Measurements from ENCODE around the gene ZBTB7C. TPM values are rescaled to one million over a fixed set of nuclear protein-coding genes. Genes with fewer than 3 reads are reported as not detected.

ZBTB7C gene
- total RNA-seq, 2 experiments from 2014 or later = 0.81 to 0.95 TPM

GRCh38 chr18:48011926-48012465 lies 397.2 kb downstream of the ZBTB7C start:
- Mint-ChIP-seq H3K27me3 (peaks cover 62% of the 10 kb centered on the region), H3K27ac (no peak overlapping the region), H3K4me3 (no peak overlapping the region), H3K9me3 (no peaks in the 10 kb centered on the region), H3K4me1 (peaks cover 12% of the 10 kb centered on the region), H3K36me3 (ENCODE audit: low read depth) (no peaks in the 10 kb centered on the region)
- no peak for DNase-seq
- ChIA-PET POLR2A (no interaction called here), CTCF (interaction anchor here (0.6 to 1.2 kb wide), 2 partner anchors 14 to 83 kb away, joined by 3 read pairs; no protein-coding TSS in a partner anchor)

DNA sequence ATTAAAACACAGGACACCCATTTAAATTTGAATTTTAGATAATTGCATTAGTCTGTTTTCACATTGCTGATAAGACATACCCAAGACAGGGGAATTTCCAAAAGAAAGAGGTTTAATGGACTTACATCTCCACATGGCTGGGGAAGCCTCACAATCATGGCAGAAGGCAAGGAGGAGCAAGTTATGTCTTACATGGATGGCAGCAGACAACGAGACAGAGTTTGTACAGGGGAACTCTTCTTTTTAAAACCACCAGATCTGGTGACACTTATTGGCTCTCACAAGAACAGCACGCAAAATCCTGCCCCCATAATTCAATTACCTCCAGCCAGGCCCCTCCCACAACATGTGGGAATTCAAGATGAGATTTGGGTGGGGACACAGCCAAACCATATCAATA lies 398.9 kb downstream of the ZBTB7C start:
- H3K27me3 Mint-ChIP-seq = peaks cover 60% of the 10 kb centered on the region
- ChIA-PET CTCF (interaction anchor here (1.0 kb wide), 1 partner anchor 13 kb away, joined by 3 read pairs; no protein-coding TSS in a partner anchor), POLR2A (no interaction called here)
- H3K4me3 Mint-ChIP-seq = no peak overlapping the region
- no peaks in the 10 kb centered on the region for H3K9me3 Mint-ChIP-seq
- no peaks in the 10 kb centered on the region for H3K36me3 Mint-ChIP-seq (ENCODE audit: low read depth)
- no peak overlapping the region for H3K27ac Mint-ChIP-seq
- no peak for DNase-seq
- peaks cover 13% of the 10 kb centered on the region for H3K4me1 Mint-ChIP-seq

GRCh38 chr18:48009116-48009745 lies 400.0 kb downstream of the ZBTB7C start:
- DNase-seq = no peak
- Mint-ChIP-seq H3K27me3 (peaks cover 54% of the 10 kb centered on the region), H3K4me1 (peaks cover 13% of the 10 kb centered on the region), H3K36me3 (ENCODE audit: low read depth) (no peaks in the 10 kb centered on the region), H3K4me3 (peak overlapping the region; percentile 58), H3K27ac (no peak overlapping the region), H3K9me3 (no peaks in the 10 kb centered on the region)
- POLR2A ChIA-PET = no interaction called here
- CTCF ChIA-PET = interaction anchor here (1.0 kb wide), 1 partner anchor 12 kb away, joined by 3 read pairs; no protein-coding TSS in a partner anchor

DNA sequence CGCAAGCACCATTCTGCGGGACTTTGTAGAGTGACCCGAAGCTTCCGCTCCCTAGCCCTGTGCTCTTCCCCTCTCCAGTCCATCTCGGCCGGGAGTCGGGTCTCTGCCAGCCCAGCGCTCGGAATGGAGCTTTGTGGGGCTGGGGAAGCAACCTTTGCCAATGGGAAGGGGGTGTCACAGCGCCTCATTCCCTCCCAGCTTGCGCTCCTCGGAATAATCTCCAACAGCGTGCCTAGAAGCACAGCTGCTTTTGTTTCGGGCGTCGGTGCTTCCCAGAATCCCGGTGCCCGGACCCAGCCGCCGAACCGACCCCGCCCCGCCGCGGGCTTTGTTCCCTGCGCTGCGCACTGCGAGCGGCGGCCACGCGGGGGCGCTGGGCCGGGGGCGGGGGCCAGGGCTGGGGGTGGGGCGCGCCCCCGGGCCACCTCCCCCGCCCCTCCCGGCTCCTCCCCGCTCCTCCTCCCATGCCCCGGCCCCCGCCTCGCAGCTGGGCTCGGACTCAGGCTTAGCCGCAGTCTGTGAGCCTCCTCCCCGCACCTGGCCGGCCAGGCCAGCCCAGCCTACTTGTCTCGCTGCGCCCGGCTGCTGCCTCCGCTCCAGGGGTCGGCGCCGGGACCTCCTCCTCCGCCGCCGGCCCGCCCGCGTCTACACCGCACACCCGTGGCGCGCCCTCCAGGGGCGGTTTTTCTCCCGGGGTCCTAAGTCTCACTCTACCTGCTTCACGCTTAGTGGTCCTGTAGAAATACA lies 401.1 kb downstream of the ZBTB7C start:
- POLR2A ChIA-PET = interaction anchor here (0.6 to 0.8 kb wide), 2 partner anchors 77 to 78 kb away, joined by 3 read pairs; no protein-coding TSS in a partner anchor
- peak; percentile 44 for DNase-seq
- no peaks in the 10 kb centered on the region for H3K36me3 Mint-ChIP-seq (ENCODE audit: low read depth)
- H3K27ac Mint-ChIP-seq = no peak overlapping the region
- H3K9me3 Mint-ChIP-seq = no peaks in the 10 kb centered on the region
- H3K27me3 Mint-ChIP-seq = peaks cover 44% of the 10 kb centered on the region
- CTCF ChIA-PET = interaction anchor here (0.6 to 2.8 kb wide), 5 partner anchors 11 to 1741 kb away, joined by 3 to 23 read pairs (median 6); no protein-coding TSS in a partner anchor
- peaks cover 11% of the 10 kb centered on the region for H3K4me1 Mint-ChIP-seq
- peak overlapping the region; percentile 58 for H3K4me3 Mint-ChIP-seq

DNA sequence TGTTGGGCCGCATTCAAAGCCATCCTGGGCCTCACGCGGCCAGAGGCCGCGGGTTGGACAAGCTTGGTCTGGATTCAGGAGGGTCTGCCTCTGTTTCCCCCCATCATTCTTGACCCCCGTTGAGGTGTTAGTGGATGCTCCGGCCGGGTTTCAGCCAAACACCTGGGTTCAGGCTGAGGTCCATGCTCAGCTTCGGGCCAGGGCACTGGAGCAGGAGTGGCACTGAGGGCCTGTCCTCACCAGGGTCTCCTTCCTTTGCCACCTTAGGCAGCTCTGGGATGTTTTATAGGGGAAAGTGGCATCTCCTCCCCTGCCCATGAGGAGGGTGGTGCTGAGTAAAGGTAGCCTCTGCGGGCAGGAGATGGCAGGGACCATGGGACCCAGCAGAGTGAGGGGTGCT lies 401.8 kb downstream of the ZBTB7C start:
- no peaks in the 10 kb centered on the region for H3K9me3 Mint-ChIP-seq
- no peak for DNase-seq
- H3K27ac Mint-ChIP-seq = no peak overlapping the region
- peaks cover 40% of the 10 kb centered on the region for H3K27me3 Mint-ChIP-seq
- ChIA-PET POLR2A (interaction anchor here (0.8 kb wide), 1 partner anchor 76 kb away, joined by 3 read pairs; no protein-coding TSS in a partner anchor), CTCF (interaction anchor here (0.7 to 2.8 kb wide), 7 partner anchors 11 to 438 kb away, joined by 3 to 23 read pairs (median 3); no protein-coding TSS in a partner anchor)
- no peak overlapping the region for H3K4me3 Mint-ChIP-seq
- H3K4me1 Mint-ChIP-seq = peaks cover 10% of the 10 kb centered on the region
- H3K36me3 Mint-ChIP-seq (ENCODE audit: low read depth) = no peaks in the 10 kb centered on the region

GRCh38 chr18:48006415-48007175 lies 402.6 kb downstream of the ZBTB7C start:
- DNase-seq = no peak
- peaks cover 10% of the 10 kb centered on the region for H3K4me1 Mint-ChIP-seq
- no peaks in the 10 kb centered on the region for H3K36me3 Mint-ChIP-seq (ENCODE audit: low read depth)
- no peaks in the 10 kb centered on the region for H3K9me3 Mint-ChIP-seq
- CTCF ChIA-PET = interaction anchor here (0.7 to 2.8 kb wide), 7 partner anchors 10 to 439 kb away, joined by 3 to 23 read pairs (median 3); no protein-coding TSS in a partner anchor
- peaks cover 33% of the 10 kb centered on the region for H3K27me3 Mint-ChIP-seq
- POLR2A ChIA-PET = no interaction called here
- no peak overlapping the region for H3K27ac Mint-ChIP-seq
- no peak overlapping the region for H3K4me3 Mint-ChIP-seq

GRCh38 chr18:48004577-48004976 lies 404.6 kb downstream of the ZBTB7C start:
- ChIA-PET POLR2A (no interaction called here), CTCF (no interaction called here)
- Mint-ChIP-seq H3K4me1 (peaks cover 13% of the 10 kb centered on the region), H3K9me3 (no peaks in the 10 kb centered on the region), H3K4me3 (no peak overlapping the region), H3K27ac (no peak overlapping the region), H3K27me3 (peaks cover 20% of the 10 kb centered on the region), H3K36me3 (ENCODE audit: low read depth) (no peaks in the 10 kb centered on the region)
- DNase-seq = no peak

DNA sequence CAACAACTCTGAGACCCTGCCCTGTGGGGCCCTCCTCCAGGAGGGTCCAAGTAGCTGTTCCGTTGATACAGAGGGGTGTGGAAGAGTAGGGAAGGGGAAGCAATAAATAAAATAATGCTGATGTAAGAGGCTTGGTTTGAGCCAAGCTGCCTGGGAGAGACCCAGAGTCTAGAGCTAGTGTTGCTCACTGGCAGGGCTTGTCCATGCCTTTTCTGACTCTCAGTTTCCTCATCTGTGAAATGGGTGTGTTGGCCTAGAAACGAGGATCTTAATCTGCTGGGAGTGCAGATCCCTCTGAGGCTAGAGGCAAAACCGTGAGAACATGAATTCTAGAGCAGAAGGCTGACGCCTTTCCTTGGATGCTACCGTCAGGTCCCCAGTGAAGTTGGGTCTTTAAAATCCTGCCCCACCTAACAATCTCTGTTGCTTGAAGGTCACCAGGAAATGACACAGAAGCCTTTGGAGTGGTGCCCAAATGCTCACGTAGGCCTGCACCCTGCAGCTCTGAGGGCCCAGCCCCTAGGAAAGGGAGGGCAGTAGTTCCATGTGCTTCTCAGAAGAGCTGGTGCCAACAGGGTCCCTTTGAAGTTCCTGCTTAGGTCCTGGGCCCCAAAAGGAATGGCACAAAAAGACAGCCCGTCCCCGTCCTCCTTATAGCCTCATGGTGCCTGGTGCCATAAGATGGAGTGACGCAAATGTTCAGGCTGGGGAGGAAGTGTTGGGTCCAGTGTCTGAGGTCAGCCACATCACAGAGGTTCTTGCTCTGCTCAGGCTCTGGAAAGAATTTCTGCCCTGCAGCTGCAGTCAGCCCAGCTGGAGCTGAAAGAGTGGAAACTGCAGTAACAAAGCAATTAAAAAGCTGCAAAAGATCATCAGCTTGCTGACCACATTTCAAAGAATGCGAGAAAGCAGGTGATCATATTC lies 405.5 kb downstream of the ZBTB7C start:
- no peaks in the 10 kb centered on the region for H3K36me3 Mint-ChIP-seq (ENCODE audit: low read depth)

DNA sequence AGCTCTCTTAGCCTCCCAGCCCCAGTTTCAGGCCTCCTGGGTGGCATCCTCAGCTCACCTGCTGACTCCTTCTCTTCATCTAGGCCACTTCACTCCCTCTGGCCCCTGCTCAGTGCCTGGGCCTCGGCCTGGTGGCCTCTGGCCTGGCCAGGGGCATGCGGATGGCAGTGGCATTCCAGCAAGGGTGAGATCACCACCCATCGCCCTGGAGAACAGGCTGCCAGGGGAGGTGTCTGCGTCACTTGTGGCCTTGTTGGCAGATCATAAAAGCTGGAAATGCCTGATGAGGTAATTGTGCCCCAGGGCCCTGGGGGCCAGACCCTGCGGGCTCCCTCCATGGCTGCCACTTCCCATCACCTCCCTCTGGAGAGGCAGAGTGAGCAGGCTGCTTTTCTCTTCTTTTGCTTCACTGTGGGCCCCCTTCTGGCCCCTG lies 406.2 kb downstream of the ZBTB7C start:
- no peak for DNase-seq
- H3K27me3 Mint-ChIP-seq = peaks cover 9% of the 10 kb centered on the region
- POLR2A ChIA-PET = no interaction called here
- peaks cover 6% of the 10 kb centered on the region for H3K4me1 Mint-ChIP-seq
- CTCF ChIA-PET = interaction anchor here (1.0 to 1.5 kb wide), 3 partner anchors 30 to 442 kb away, joined by 3 read pairs; no protein-coding TSS in a partner anchor
- no peaks in the 10 kb centered on the region for H3K36me3 Mint-ChIP-seq (ENCODE audit: low read depth)
- H3K4me3 Mint-ChIP-seq = no peak overlapping the region
- no peak overlapping the region for H3K27ac Mint-ChIP-seq
- H3K9me3 Mint-ChIP-seq = no peaks in the 10 kb centered on the region

More for the DNA sequence above, 405.5 kb downstream of the ZBTB7C start:
- Mint-ChIP-seq H3K4me1 (peaks cover 10% of the 10 kb centered on the region), H3K4me3 (no peak overlapping the region), H3K27me3 (peaks cover 13% of the 10 kb centered on the region), H3K27ac (no peak overlapping the region), H3K9me3 (no peaks in the 10 kb centered on the region)
- POLR2A ChIA-PET = no interaction called here
- DNase-seq = no peak
- CTCF ChIA-PET = interaction anchor here (1.0 to 1.5 kb wide), 4 partner anchors 19 to 442 kb away, joined by 3 read pairs; no protein-coding TSS in a partner anchor

DNA sequence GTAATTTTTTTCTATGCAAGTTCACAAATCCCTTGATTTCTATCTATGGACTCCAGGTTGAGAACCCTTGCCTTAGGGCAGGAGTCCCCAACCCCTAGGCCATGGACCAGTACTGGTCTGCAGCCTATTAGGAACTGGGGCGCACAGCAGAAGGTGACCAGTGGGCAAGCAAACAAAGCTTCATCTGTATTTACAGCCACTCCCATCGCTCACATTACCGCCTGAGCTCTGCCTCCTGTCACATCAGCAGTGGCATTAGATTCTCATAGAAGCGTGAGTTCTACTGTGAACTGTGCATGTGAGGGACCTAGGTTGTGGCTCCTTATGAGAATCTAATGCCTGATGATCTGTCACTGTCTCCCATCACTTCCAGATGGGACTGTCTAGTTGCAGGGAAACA lies 408.5 kb downstream of the ZBTB7C start:
- no peak for DNase-seq
- H3K4me3 Mint-ChIP-seq = no peak overlapping the region
- CTCF ChIA-PET = no interaction called here
- peaks cover 3% of the 10 kb centered on the region for H3K4me1 Mint-ChIP-seq
- no peak overlapping the region for H3K27ac Mint-ChIP-seq
- H3K36me3 Mint-ChIP-seq (ENCODE audit: low read depth) = no peaks in the 10 kb centered on the region
- H3K27me3 Mint-ChIP-seq = peaks cover 5% of the 10 kb centered on the region
- POLR2A ChIA-PET = no interaction called here
- peaks cover 8% of the 10 kb centered on the region for H3K9me3 Mint-ChIP-seq

GRCh38 chr18:47999801-48000248 lies 409.4 kb downstream of the ZBTB7C start:
- DNase-seq = no peak
- H3K4me1 Mint-ChIP-seq = peaks cover 3% of the 10 kb centered on the region
- H3K4me3 Mint-ChIP-seq = no peak overlapping the region
- peaks cover 5% of the 10 kb centered on the region for H3K27me3 Mint-ChIP-seq
- peaks cover 8% of the 10 kb centered on the region for H3K9me3 Mint-ChIP-seq
- CTCF ChIA-PET = interaction anchor here (1.0 kb wide), 1 partner anchor 29 kb away, joined by 3 read pairs; no protein-coding TSS in a partner anchor
- H3K36me3 Mint-ChIP-seq (ENCODE audit: low read depth) = no peaks in the 10 kb centered on the region
- POLR2A ChIA-PET = no interaction called here
- no peak overlapping the region for H3K27ac Mint-ChIP-seq
